ENCODE results near the gene CADPS2. TPM values are rescaled to one million over a fixed set of nuclear protein-coding genes. Genes with fewer than 3 reads are reported as not detected.
A peak's percentile ranks its signal among the peaks of the same experiment; 100 is the strongest.

Gene CADPS2
- total RNA-seq, 6 donors from 2014 or later = 33.3 to 74.7 (median 45.7) TPM

GRCh38 chr7:122304319-122304975 lies 581.8 kb downstream of the CADPS2 start, which contains the start of gene FEZF1:
TSS of gene FEZF1 (minus strand) at chr7:122304750. CDS start at chr7:122304437, 313 bp downstream.
- no peaks in the 10 kb centered on the region for H3K36me3 ChIP-seq
- H3K4me1 ChIP-seq = peaks cover 34 to 56% (median 40%) of the 10 kb centered on the region in 4 donors
- DNase-seq (peak in 1 of 2 donors; percentile 77), ATAC-seq (ENCODE audit: low FRiP score in 2 of 2) (peak; percentile 34 to 39)
- WGBS, 2 donors = 6 to 13% methylated on average over 24 to 35 of the region's 35 CpGs
- peaks cover 5 to 79% (median 40%) of the 10 kb centered on the region in 4 donors for H3K27me3 ChIP-seq
- H3K4me3 ChIP-seq = peak within 1 kb of the TSS in 3 of 4 donors; percentile 2 to 26 (median 24)
- no peak within 1 kb of the TSS for H3K27ac ChIP-seq
- H3K9me3 ChIP-seq = peaks cover 0 to 2% (median 0%) of the 10 kb centered on the region in 4 donors
- no peak for TF ChIP-seq POLR2AphosphoS5 (IDR thresholded peaks at IDR 0.05)
- TF ChIP-seq EP300 (IDR thresholded peaks at IDR 0.05) = no peak
- TF ChIP-seq POLR2A (IDR thresholded peaks at IDR 0.05) = no peak
- TF ChIP-seq, protein P1, sequence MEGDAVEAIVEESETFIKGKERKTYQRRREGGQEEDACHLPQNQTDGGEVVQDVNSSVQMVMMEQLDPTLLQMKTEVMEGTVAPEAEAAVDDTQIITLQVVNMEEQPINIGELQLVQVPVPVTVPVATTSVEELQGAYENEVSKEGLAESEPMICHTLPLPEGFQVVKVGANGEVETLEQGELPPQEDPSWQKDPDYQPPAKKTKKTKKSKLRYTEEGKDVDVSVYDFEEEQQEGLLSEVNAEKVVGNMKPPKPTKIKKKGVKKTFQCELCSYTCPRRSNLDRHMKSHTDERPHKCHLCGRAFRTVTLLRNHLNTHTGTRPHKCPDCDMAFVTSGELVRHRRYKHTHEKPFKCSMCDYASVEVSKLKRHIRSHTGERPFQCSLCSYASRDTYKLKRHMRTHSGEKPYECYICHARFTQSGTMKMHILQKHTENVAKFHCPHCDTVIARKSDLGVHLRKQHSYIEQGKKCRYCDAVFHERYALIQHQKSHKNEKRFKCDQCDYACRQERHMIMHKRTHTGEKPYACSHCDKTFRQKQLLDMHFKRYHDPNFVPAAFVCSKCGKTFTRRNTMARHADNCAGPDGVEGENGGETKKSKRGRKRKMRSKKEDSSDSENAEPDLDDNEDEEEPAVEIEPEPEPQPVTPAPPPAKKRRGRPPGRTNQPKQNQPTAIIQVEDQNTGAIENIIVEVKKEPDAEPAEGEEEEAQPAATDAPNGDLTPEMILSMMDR (IDR thresholded peaks at IDR 0.05) = no peak

GRCh38 chr7:122303531-122304318 lies 582.5 kb downstream of the CADPS2 start:
- Histone ChIP-seq H3K4me3 (no peak overlapping the region), H3K27me3 (peaks cover 5 to 73% (median 38%) of the 10 kb centered on the region in 4 donors), H3K27ac (no peak overlapping the region), H3K9me3 (peaks cover 0 to 2% (median 0%) of the 10 kb centered on the region in 4 donors), H3K4me1 (peaks cover 34 to 56% (median 40%) of the 10 kb centered on the region in 4 donors), H3K36me3 (no peaks in the 10 kb centered on the region)
- TF ChIP-seq, protein P1 (IDR thresholded peaks at IDR 0.05) = no peak
- TF ChIP-seq POLR2A (IDR thresholded peaks at IDR 0.05) (no peak), EP300 (IDR thresholded peaks at IDR 0.05) (no peak)
- ATAC-seq (ENCODE audit: low FRiP score in 2 of 2) (no peak), DNase-seq (peak in 1 of 2 donors; percentile 72)
- WGBS, 2 donors = 8 to 11% methylated on average over 40 to 48 of the region's 48 CpGs

GRCh38 chr7:122302761-122303530 lies 583.3 kb downstream of the CADPS2 start:
- DNase-seq (no peak), ATAC-seq (ENCODE audit: low FRiP score in 2 of 2) (no peak)
- Histone ChIP-seq H3K27me3 (peaks cover 5 to 71% (median 37%) of the 10 kb centered on the region in 4 donors), H3K9me3 (peaks cover 0 to 2% (median 0%) of the 10 kb centered on the region in 4 donors), H3K36me3 (no peaks in the 10 kb centered on the region), H3K4me1 (peaks cover 34 to 56% (median 40%) of the 10 kb centered on the region in 4 donors), H3K27ac (no peak overlapping the region), H3K4me3 (no peak overlapping the region)
- WGBS, 2 donors = 12 to 13% methylated on average over 16 of the region's 16 CpGs
- TF ChIP-seq POLR2AphosphoS5 (IDR thresholded peaks at IDR 0.05) = no peak
- TF ChIP-seq, protein P1 (IDR thresholded peaks at IDR 0.05) = no peak
- no peak for TF ChIP-seq POLR2A (IDR thresholded peaks at IDR 0.05)
- TF ChIP-seq EP300 (IDR thresholded peaks at IDR 0.05) = no peak

- 11 to 14% methylated on average over 18 to 35 of the region's 35 CpGs for WGBS, 2 donors
Measured at GRCh38 chr7:122301858-122302760, 584.2 kb downstream of the CADPS2 start.

More at GRCh38 chr7:122301858-122302760, 584.2 kb downstream of the CADPS2 start:
- Histone ChIP-seq H3K27me3 (peaks cover 5 to 69% (median 36%) of the 10 kb centered on the region in 4 donors), H3K4me3 (no peak overlapping the region), H3K36me3 (no peaks in the 10 kb centered on the region), H3K9me3 (peaks cover 0 to 2% (median 0%) of the 10 kb centered on the region in 4 donors), H3K27ac (no peak overlapping the region), H3K4me1 (peaks cover 34 to 56% (median 40%) of the 10 kb centered on the region in 4 donors)
- DNase-seq (peak in 1 of 2 donors; percentile 74), ATAC-seq (ENCODE audit: low FRiP score in 2 of 2) (no peak)
- TF ChIP-seq POLR2AphosphoS5 (IDR thresholded peaks at IDR 0.05) (no peak), POLR2A (IDR thresholded peaks at IDR 0.05) (no peak), EP300 (IDR thresholded peaks at IDR 0.05) (no peak)
- TF ChIP-seq, protein P1 (IDR thresholded peaks at IDR 0.05) = no peak
